HCT116 (cell line): ENCODE results near the gene DNAH7. TPM values are rescaled to one million over a fixed set of nuclear protein-coding genes. Genes with fewer than 3 reads are reported as not detected.

Experiments
- ATAC-seq: fragments of 200-7000 bp; cut with Tn5 transposase; 2 replicates; pipeline ENCODE4 v1.9.1; 2020; ENCODE audit warnings: mild to moderate bottlenecking, moderate library complexity
- BruUV-seq: library from RNA; stranded (reverse); fragments of 400-500 nt; replicated peaks from 2 replicates; lab custom pipeline; 2021; lab: Mats Ljungman, UMichigan
- CTCF ChIA-PET: fragments of 300-600 bp; sonication (Branson Sonifier 250); formaldehyde crosslinking; loops from one replicate; lab custom pipeline; 2021; ENCODE audit warnings: antibody characterized with exemption; lab: Charles Lee
- POLR2A ChIA-PET: fragments of 300-600, 350-600 bp; sonication (Branson Sonifier 250); formaldehyde crosslinking; loops from one replicate; lab custom pipeline; 2021; ENCODE audit warnings: antibody characterized with exemption; lab: Charles Lee
- RAD21 ChIA-PET, 2 experiments: fragments of 300-600 bp; sonication (Branson Sonifier 250); formaldehyde crosslinking; loops; one replicate each; lab custom pipeline; 2023; ENCODE audit warnings: low total read pairs in 2 of 2; ENCODE audit not compliant: uncharacterized antibody in 2 of 2, unreplicated experiment in 2 of 2, low non-redundant PET in 1 of 2; lab: Charles Lee
- DNase-seq: peaks from one replicate; pipeline ENCODE4 v3.0.0-alpha.2; 2010; ENCODE audit warnings: low read depth, low spot score
- H2AFZ ChIP-seq: fragments of 200-600 bp; shearing (Covaris generic), sonication (generic); 2 replicates; pipeline ENCODE4 v1.6.1; 2017; ENCODE audit warnings: low read depth, mixed run types, mixed read lengths, antibody characterized with exemption, low read length; ENCODE audit not compliant: poor library complexity, severe bottlenecking
- H3K27ac ChIP-seq: 2 replicates; pipeline ENCODE4 v1.5.1; 2012; ENCODE audit warnings: low read depth, low read length
- H3K27me3 ChIP-seq: fragments of 200-600 bp; sonication (generic); 2 replicates; pipeline ENCODE4 v1.6.1; 2016; ENCODE audit warnings: mixed run types, low read length, mixed read lengths; ENCODE audit not compliant: insufficient read depth
- H3K36me3 ChIP-seq, 2 experiments: fragments of 200-500 bp in 1 of 2; fragments of 200-600 bp in 1 of 2; sonication (Bioruptor generic) in 1 of 2; sonication (generic) in 1 of 2; 2 replicates each; pipeline versions ENCODE4 v1.5.1 to v1.6.1; 2014 to 2016; ENCODE audit warnings: low read length in 2 of 2, inconsistent platforms in 1 of 2, mixed read lengths in 1 of 2, mixed run types in 1 of 2; ENCODE audit not compliant: insufficient read depth in 2 of 2, control insufficient read depth in 1 of 2
- H3K4me1 ChIP-seq, 2 experiments: fragments of 200-600 bp in 1 of 2; sonication (generic) in 1 of 2; 2 replicates each; pipeline versions ENCODE4 v1.5.1 to v1.6.1; 2012 to 2017; ENCODE audit warnings: low read length in 2 of 2, inconsistent platforms in 1 of 2, mild to moderate bottlenecking in 1 of 2, mixed read lengths in 1 of 2, mixed run types in 1 of 2, moderate library complexity in 1 of 2; ENCODE audit not compliant: insufficient read depth in 2 of 2, control insufficient read depth in 1 of 2
- H3K4me2 ChIP-seq: fragments of 200-600 bp; sonication (generic); 2 replicates; pipeline ENCODE4 v1.6.1; 2017; ENCODE audit warnings: mixed run types, low read length, mixed read lengths
- H3K4me3 ChIP-seq, 2 experiments: fragments of 200-600 bp in 1 of 2; sonication (generic) in 1 of 2; replicated peaks in 1 of 2; 2 replicates each; pipeline ENCODE4 v1.5.1; 2011 to 2016; ENCODE audit warnings: low read length in 2 of 2, control low read depth in 1 of 2, low read depth in 1 of 2, mild to moderate bottlenecking in 1 of 2, mixed read lengths in 1 of 2, mixed run types in 1 of 2
- H3K79me2 ChIP-seq: fragments of 200-600 bp; sonication (generic); 2 replicates; pipeline ENCODE4 v1.6.1; 2017; ENCODE audit warnings: mild to moderate bottlenecking, mixed run types, low read length, moderate library complexity, mixed read lengths; ENCODE audit not compliant: insufficient read depth
- H3K9ac ChIP-seq: fragments of 200-600 bp; sonication (generic); 2 replicates; pipeline ENCODE4 v1.6.1; 2016; ENCODE audit warnings: low read length, mixed read lengths
- H3K9me2 ChIP-seq: fragments of 200-600 bp; sonication (generic), shearing (Covaris generic); 2 replicates; pipeline ENCODE4 v1.6.1; 2017; ENCODE audit warnings: mixed run types, mild to moderate bottlenecking, moderate library complexity; ENCODE audit not compliant: insufficient read depth
- H3K9me3 ChIP-seq, 2 experiments: fragments of 200-500 bp in 1 of 2; fragments of 200-600 bp in 1 of 2; sonication (Bioruptor generic) in 1 of 2; sonication (generic) in 1 of 2; 2 replicates each; pipeline ENCODE4 v1.6.1; 2014 to 2017; ENCODE audit warnings: low read length in 2 of 2, mixed read lengths in 2 of 2, inconsistent platforms in 1 of 2, low read depth in 1 of 2, mild to moderate bottlenecking in 1 of 2, mixed run types in 1 of 2, moderate library complexity in 1 of 2; ENCODE audit not compliant: control insufficient read depth in 1 of 2, insufficient read depth in 1 of 2
- H4K20me1 ChIP-seq: fragments of 200-600 bp; sonication (generic), shearing (Covaris generic); 2 replicates; pipeline ENCODE4 v1.6.1; 2017; ENCODE audit warnings: mixed run types, mild to moderate bottlenecking, moderate library complexity; ENCODE audit not compliant: insufficient read depth
- CTCF ChIP-seq, 3 experiments: fragments of 200-600 bp in 1 of 3; sonication (generic) in 1 of 3; IDR thresholded peaks in 2 of 3; conservative IDR thresholded peaks in 1 of 3; 2 replicates each; pipeline ENCODE4 v1.5.1; 2012 to 2017; ENCODE audit warnings: low read depth in 2 of 3, low read length in 2 of 3, antibody characterized with exemption in 1 of 3, borderline replicate concordance in 1 of 3, control low read depth in 1 of 3, mild to moderate bottlenecking in 1 of 3, mixed read lengths in 1 of 3, mixed run types in 1 of 3, moderate library complexity in 1 of 3; ENCODE audit not compliant: insufficient read depth in 1 of 3
- ELF1 ChIP-seq: IDR thresholded peaks from 2 replicates; pipeline ENCODE4 v1.6.1; 2012; ENCODE audit warnings: low read depth, borderline replicate concordance
- FOSL1 ChIP-seq: IDR thresholded peaks from 2 replicates; pipeline ENCODE4 v1.6.1; 2012; ENCODE audit warnings: low read depth
- JUND ChIP-seq: IDR thresholded peaks from 2 replicates; pipeline ENCODE4 v1.6.1; 2012
- MAX ChIP-seq: IDR thresholded peaks from 2 replicates; pipeline ENCODE4 v1.6.1; 2012
- POLR2AphosphoS5 ChIP-seq: IDR thresholded peaks from 2 replicates; pipeline ENCODE4 v1.6.1; 2011; ENCODE audit warnings: mild to moderate bottlenecking, low read depth, low read length, moderate library complexity
- RAD21 ChIP-seq: IDR thresholded peaks from 2 replicates; pipeline ENCODE4 v1.6.1; 2012; ENCODE audit warnings: low read depth, mild to moderate bottlenecking
- REST ChIP-seq: IDR thresholded peaks from 2 replicates; pipeline ENCODE4 v1.6.1; 2012; ENCODE audit warnings: low read depth
- TCF7L2 ChIP-seq: IDR thresholded peaks from 2 replicates; pipeline ENCODE4 v1.7.0; 2011; ENCODE audit warnings: borderline replicate concordance, inconsistent platforms; ENCODE audit not compliant: insufficient read depth, insufficient read length; ENCODE audit errors: extremely low read depth
- intact Hi-C: fragments of 100-400 bp; cut with micrococcal nuclease; formaldehyde crosslinking; loops from 2 replicates; pipeline ENCODE4 v1.10.0; 2022
- total RNA-seq: library from RNA; stranded (reverse); gene quantifications from one replicate; pipeline ENCODE4 v1.2.1, GENCODE V29; 2021; ENCODE audit not compliant: unreplicated experiment

DNAH7 gene
- total RNA-seq, 1 experiment from 2014 or later = not detected

- Histone ChIP-seq H3K9me2 (no peaks in the 10 kb centered on the region), H3K9ac (no peak overlapping the region), H3K4me3 (no peak overlapping the region), H3K36me3 (no peaks in the 10 kb centered on the region), H3K4me1 (no peaks in the 10 kb centered on the region), H3K27me3 (no peaks in the 10 kb centered on the region), H3K27ac (no peak overlapping the region), H4K20me1 (no peaks in the 10 kb centered on the region), H3K4me2 (no peak overlapping the region), H3K79me2 (no peaks in the 10 kb centered on the region), H3K9me3 (no peaks in the 10 kb centered on the region), H2AFZ (no peak overlapping the region)
- intact Hi-C loops = no loop called here
- BruUV-seq = no TSS peak
- ChIA-PET POLR2A (no interaction called here), RAD21 (interaction anchor here in 1 of 2 experiments (0.6 kb wide), 1 partner anchor 59 kb away, joined by 3 read pairs; no protein-coding TSS in a partner anchor)
- DNase-seq = no peak
- ATAC-seq = no peak
- TF ChIP-seq POLR2AphosphoS5 = no peak
- TF ChIP-seq REST = no peak
- TF ChIP-seq FOSL1 = no peak
- no peak for TF ChIP-seq ELF1
- no peak for TF ChIP-seq CTCF (IDR thresholded peaks at IDR 0.05 in 2 of 3, conservative IDR thresholded peaks at IDR 0.05 in 1 of 3; ENCODE audit: borderline replicate concordance in 1 of 3, insufficient read depth in 1 of 3, low read depth in 2 of 3, low read length in 2 of 3)
- TF ChIP-seq JUND = no peak
- no peak for TF ChIP-seq MAX
- no peak for TF ChIP-seq RAD21
- no peak for TF ChIP-seq TCF7L2
- TF ChIP-seq, all 23 proteins: peak for 0
- CTCF ChIA-PET = no interaction called here
These were observed 189.5 kb downstream of the DNAH7 start for GRCh38 chr2:195879153-195879552.
